ENCODE measurements around the gene GPR18.

GPR18 gene

GRCh38 chr13:99289674-99290337 is 31.6 kb upstream of the GPR18 start:
- DNase-seq = peak; percentile 63

GRCh38 chr13:99289271-99289670 is 31.1 kb upstream of the GPR18 start:
- DNase-seq = no peak

- no peak for DNase-seq
These were observed 29.9 kb upstream of the GPR18 start for GRCh38 chr13:99288089-99288488.

GRCh38 chr13:99287551-99287950 is 29.4 kb upstream of the GPR18 start:
- no peak for DNase-seq

- DNase-seq = no peak
These were observed 27.4 kb upstream of the GPR18 start for GRCh38 chr13:99285432-99286182.

- no peak for DNase-seq
These were observed 24.4 kb upstream of the GPR18 start for GRCh38 chr13:99282264-99283231.

GRCh38 chr13:99281811-99282263 is 23.7 kb upstream of the GPR18 start:
- DNase-seq = peak; percentile 72

GRCh38 chr13:99280166-99280565 is 22.0 kb upstream of the GPR18 start:
- DNase-seq = no peak

GRCh38 chr13:99279637-99280036 is 21.5 kb upstream of the GPR18 start:
- no peak for DNase-seq

GRCh38 chr13:99278843-99279242 is 20.7 kb upstream of the GPR18 start:
- no peak for DNase-seq

- DNase-seq = peak; percentile 19
These were observed 20.0 kb upstream of the GPR18 start for GRCh38 chr13:99278200-99278599.

GRCh38 chr13:99277629-99278028 is 19.4 kb upstream of the GPR18 start:
- no peak for DNase-seq

- no peak for DNase-seq
These were observed 18.5 kb upstream of the GPR18 start for GRCh38 chr13:99276706-99277105.

GRCh38 chr13:99275093-99275469 is 16.9 kb upstream of the GPR18 start:
- peak; percentile 70 for DNase-seq

GRCh38 chr13:99273128-99273527 is 14.9 kb upstream of the GPR18 start:
- DNase-seq = no peak

GRCh38 chr13:99272481-99272880 is 14.3 kb upstream of the GPR18 start:
- no peak for DNase-seq

- DNase-seq = no peak
These were observed 13.1 kb upstream of the GPR18 start for GRCh38 chr13:99271249-99271648.

- no peak for DNase-seq
These were observed 12.3 kb upstream of the GPR18 start for GRCh38 chr13:99270518-99270917.

GRCh38 chr13:99269627-99270241 is 11.6 kb upstream of the GPR18 start:
- peak; percentile 49 for DNase-seq

GRCh38 chr13:99268822-99269221 is 10.6 kb upstream of the GPR18 start:
- DNase-seq = no peak

- DNase-seq = no peak
These were observed 9.7 kb upstream of the GPR18 start for GRCh38 chr13:99267927-99268326.

GRCh38 chr13:99266827-99267226 is 8.6 kb upstream of the GPR18 start:
- DNase-seq = no peak
